DLD1 (cell line): ENCODE measurements around the gene MAP3K2.
"Not testable (repeated sequence)": the region's sequence is repeated elsewhere in the genome, so short reads cannot be mapped to it uniquely, and the experiment has no call there.

Experiments used
- in situ Hi-C: cut with HindIII; loops from 2 replicates; pipeline ENCODE4 v1.10.0; 2017; ENCODE audit warnings: low sequenced_read_pairs

MAP3K2 gene

GRCh38 chr2:127421871-127422558 is 34.2 kb upstream of the MAP3K2 start:
- in situ Hi-C loops, result no loop called here

- in situ Hi-C loops, result no loop called here
Measured at GRCh38 chr2:127421116-127421800, 33.5 kb upstream of the MAP3K2 start.

DNA sequence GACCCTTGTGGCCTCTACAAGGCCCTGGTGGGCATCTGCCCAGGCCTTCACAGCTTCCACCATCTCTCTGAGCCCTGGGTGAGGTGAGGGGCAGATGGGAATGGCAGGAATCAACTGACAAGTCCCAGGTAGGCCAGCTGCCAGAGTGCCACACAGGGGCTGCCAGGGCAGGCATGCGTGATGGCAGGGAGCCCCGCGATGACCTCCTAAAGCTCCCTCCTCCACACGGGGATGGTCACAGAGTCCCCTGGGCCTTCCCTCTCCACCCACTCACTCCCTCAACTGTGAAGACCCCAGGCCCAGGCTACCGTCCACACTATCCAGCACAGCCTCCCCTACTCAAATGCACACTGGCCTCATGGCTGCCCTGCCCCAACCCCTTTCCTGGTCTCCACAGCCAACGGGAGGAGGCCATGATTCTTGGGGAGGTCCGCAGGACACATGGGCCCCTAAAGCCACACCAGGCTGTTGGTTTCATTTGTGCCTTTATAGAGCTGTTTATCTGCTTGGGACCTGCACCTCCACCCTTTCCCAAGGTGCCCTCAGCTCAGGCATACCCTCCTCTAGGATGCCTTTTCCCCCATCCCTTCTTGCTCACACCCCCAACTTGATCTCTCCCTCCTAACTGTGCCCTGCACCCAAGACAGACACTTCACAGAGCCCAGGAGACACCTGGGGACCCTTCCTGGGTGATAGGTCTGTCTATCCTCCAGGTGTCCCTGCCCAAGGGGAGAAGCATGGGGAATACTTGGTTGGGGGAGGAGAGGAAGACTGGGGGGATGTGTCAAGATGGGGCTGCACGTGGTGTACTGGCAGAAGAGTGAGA is 32.5 kb upstream of the MAP3K2 start:
- in situ Hi-C loops, result no loop called here

DNA sequence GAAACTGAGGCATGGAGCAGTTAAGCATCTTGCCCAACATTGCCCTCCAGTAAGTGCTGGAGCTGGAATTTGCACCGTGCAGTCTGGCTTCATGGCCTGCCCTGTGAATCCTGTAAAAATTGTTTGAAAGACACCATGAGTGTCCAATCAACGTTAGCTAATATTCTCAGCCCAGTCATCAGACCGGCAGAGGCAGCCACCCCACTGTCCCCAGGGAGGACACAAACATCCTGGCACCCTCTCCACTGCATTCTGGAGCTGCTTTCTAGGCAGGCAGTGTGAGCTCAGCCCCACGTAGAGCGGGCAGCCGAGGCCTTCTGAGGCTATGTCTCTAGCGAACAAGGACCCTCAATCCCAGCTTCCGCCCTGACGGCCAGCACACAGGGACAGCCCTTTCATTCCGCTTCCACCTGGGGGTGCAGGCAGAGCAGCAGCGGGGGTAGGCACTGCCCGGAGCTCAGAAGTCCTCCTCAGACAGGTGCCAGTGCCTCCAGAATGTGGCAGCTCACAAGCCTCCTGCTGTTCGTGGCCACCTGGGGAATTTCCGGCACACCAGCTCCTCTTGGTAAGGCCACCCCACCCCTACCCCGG is 31.8 kb upstream of the MAP3K2 start:
- in situ Hi-C loops, result no loop called here

- in situ Hi-C loops, result no loop called here
Measured at GRCh38 chr2:127419112-127419430, 31.3 kb upstream of the MAP3K2 start.

DNA sequence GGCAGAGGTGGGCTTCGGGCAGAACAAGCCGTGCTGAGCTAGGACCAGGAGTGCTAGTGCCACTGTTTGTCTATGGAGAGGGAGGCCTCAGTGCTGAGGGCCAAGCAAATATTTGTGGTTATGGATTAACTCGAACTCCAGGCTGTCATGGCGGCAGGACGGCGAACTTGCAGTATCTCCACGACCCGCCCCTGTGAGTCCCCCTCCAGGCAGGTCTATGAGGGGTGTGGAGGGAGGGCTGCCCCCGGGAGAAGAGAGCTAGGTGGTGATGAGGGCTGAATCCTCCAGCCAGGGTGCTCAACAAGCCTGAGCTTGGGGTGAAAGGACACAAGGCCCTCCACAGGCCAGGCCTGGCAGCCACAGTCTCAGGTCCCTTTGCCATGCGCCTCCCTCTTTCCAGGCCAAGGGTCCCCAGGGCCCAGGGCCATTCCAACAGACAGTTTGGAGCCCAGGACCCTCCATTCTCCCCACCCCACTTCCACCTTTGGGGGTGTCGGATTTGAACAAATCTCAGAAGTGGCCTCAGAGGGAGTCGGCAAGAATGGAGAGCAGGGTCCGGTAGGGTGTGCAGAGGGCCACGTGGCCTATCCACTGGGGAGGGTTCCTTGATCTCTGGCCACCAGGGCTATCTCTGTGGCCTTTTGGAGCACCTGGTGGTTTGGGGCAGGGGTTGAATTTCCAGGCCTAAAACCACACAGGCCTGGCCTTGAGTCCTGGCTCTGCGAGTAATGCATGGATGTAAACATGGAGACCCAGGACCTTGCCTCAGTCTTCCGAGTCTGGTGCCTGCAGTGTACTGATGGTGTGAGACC is 30.7 kb upstream of the MAP3K2 start, which contains the start of gene PROC:
Gene PROC, plus strand, starts transcription at position 128 of the 812 bp plus-strand sequence. CDS start 1,516 bp downstream, outside the sequence.
- in situ Hi-C loops, result no loop called here

DNA sequence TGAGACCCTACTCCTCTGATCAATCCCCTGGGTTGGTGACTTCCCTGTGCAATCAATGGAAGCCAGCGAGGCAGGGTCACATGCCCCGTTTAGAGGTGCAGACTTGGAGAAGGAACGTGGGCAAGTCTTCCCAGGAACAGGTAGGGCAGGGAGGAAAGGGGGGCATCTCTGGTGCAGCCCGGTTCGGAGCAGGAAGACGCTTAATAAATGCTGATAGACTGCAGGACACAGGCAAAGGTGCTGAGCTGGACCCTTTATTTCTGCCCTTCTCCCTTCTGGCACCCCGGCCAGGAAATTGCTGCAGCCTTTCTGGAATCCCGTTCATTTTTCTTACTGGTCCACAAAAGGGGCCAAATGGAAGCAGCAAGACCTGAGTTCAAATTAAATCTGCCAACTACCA is 29.6 kb upstream of the MAP3K2 start:
- in situ Hi-C loops, result no loop called here

DNA sequence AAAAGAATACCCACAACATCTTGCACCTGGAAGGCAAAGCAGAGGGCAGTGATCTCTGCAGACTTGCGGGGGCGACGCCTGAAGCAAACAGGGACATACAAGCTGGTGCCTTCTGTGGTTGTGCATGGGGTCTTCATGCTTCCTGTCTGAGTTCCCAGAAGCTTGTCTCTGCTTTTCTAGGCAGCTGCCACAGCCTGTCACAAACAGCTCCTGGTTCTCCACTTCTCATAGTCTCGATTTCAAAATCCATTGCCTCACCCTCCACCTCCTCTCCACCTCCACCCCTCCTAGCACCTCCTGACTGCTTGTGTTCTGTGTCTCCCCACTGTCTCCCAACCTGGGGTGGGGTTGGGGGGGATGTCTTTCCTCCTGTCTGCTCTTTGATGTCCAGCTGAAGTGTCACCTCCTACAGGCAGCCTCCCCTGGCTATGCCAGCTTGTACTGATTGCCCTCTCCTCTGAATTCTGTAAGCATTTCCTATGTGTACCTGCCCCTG is 28.8 kb upstream of the MAP3K2 start:
- in situ Hi-C loops, result no loop called here

DNA sequence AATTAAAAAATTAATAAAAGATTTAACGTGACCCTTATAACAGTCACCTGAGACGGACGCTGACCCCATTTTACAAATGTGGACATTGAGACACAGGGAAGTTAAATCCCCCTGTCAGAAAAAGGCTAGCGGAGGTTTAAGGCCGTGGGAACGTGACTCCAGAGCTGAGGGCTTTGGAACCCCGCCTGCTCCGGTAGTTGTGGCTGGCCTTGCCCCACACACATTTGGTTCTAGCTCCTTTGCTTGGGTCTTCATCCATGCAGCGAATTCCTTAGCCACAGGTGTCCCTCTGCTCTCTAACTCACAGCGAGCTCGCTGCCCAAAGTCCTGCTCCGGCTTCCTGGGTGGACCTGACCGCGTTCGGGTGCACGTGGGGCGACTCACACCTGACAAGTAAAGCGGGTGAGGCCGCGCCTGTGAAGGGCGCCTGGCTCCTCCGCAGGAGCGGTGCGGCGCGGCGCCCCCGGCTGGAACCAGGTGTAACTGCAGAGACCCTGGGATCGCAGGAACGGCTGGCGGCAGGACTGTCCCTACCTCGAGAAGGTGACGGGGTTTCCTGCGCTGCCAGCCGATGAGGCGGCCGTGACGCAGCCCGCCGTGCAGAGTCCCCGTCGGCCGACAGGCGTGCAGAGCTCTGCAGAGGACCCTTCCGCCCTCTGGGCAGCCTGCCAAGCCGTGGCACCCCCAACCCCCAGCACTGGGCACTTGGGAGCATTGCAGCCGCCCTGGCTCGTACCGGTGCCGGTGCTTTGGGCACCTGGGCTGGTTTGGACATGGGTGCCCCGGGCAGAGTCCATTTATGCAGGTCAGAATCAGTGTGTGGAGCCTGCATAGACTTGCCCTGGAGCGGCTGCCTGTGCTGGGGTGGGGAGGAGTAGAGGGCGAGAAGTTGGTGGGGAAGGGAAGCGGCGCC is 28.1 kb upstream of the MAP3K2 start:
- in situ Hi-C loops, result no loop called here

DNA sequence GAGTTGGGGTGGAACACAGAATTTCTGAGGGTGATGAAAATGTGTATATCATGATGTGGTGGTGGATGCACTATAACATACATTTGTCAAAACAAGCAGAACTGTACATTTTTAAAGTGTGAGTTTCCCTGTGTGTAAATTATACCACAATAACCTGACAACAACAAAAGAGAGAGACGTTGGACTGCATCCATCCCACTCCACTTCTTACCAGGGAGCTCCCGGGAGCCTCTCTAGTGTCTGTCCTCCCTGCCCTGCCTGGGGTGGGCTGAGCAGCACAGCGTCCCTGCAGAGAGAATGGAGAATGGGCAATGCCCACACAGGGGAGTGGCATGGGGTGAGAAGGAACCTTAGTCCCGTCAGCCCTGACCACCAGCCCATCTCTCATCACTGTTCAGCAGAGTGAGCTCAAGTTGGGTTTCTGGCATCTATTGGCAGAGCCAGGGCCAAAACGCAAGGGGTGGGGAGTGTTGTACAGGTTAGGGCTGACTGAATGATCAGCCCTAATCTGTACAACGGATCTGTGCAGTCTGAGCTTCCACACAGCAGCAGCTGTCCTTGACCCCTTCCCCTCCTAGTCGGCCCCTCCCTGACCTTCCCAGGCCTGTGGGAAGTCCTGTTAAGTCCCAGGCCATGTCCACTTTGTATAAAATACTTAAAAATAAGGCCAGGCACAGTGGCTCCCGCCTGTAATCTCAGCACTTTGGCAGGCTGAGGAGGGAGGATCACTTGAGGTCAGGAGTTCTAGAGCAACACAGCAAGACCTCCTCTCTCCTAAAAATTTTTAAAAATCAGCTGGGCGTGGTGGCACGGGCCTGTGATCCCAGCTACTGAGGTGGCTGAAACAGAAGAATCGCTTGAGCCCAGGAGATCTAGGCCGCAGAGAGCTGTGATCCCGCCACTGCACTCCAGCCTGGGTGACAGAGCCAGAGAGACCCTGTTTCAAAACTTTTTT is 27.1 kb upstream of the MAP3K2 start:
- in situ Hi-C loops, result no loop called here

GRCh38 chr2:127413782-127414637 is 26.2 kb upstream of the MAP3K2 start:
- in situ Hi-C loops, result no loop called here

- in situ Hi-C loops, result no loop called here
Measured at GRCh38 chr2:127413200-127413599, 25.4 kb upstream of the MAP3K2 start.

GRCh38 chr2:127411653-127412369 is 24.0 kb upstream of the MAP3K2 start:
- in situ Hi-C loops, result no loop called here

GRCh38 chr2:127410871-127411652 is 23.3 kb upstream of the MAP3K2 start:
- in situ Hi-C loops, result no loop called here

- in situ Hi-C loops, result not testable (repeated sequence)
Measured at GRCh38 chr2:127409716-127410115, 21.9 kb upstream of the MAP3K2 start.

DNA sequence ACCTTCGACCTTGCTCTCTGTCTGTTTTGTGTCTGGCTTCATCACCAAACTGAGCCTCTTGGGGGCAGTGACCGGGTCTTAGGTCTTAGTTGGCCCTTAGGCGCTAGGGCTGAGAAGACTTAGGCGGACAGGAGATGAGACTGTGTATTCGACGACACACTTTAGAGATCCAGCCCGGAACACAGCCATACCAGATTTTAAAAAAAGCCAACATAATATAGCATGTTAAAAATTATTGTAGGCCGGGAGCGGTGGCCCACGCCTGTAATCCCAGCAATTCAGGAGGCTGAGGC is 21.0 kb upstream of the MAP3K2 start:
- in situ Hi-C loops, result no loop called here
